ENCODE data around the gene FBXO38. TPM values are rescaled to one million over a fixed set of nuclear protein-coding genes. Genes with fewer than 3 reads are reported as not detected.

Gene FBXO38
- total RNA-seq, 1 experiment from 2014 or later, result 36.3 TPM

GRCh38 chr5:148446611-148447010 is 62.9 kb downstream of the FBXO38 start:
- TF ChIP-seq RAD21 (IDR thresholded peaks at IDR 0.05; ENCODE audit: low read depth), result no peak
- TF ChIP-seq ATF3 (IDR thresholded peaks at IDR 0.05), result no peak
- no peak for TF ChIP-seq JUND (IDR thresholded peaks at IDR 0.05)
- TF ChIP-seq REST (IDR thresholded peaks at IDR 0.05; ENCODE audit: low read depth), result no peak
- no peak for TF ChIP-seq EZH2phosphoT487 (IDR thresholded peaks at IDR 0.05; ENCODE audit: borderline replicate concordance)
- TF ChIP-seq TCF7L2 (IDR thresholded peaks at IDR 0.05; ENCODE audit: borderline replicate concordance, extremely low read depth, insufficient read depth, insufficient read length), result no peak
- no peak for TF ChIP-seq MAX (IDR thresholded peaks at IDR 0.05)
- TF ChIP-seq FOSL1 (IDR thresholded peaks at IDR 0.05; ENCODE audit: low read depth), result no peak
- TF ChIP-seq SP1 (IDR thresholded peaks at IDR 0.05; ENCODE audit: low read depth), result no peak
- no peak for TF ChIP-seq YY1 (IDR thresholded peaks at IDR 0.05; ENCODE audit: extremely low read depth, insufficient replicate concordance, low read depth, low read length)
- no peak for TF ChIP-seq SRF (IDR thresholded peaks at IDR 0.05; ENCODE audit: low read depth)
- TF ChIP-seq ZNF274 (IDR thresholded peaks at IDR 0.05; ENCODE audit: low read depth, low read length), result no peak
- TF ChIP-seq ZFX (IDR thresholded peaks at IDR 0.05), result no peak
- TF ChIP-seq POLR2A (IDR thresholded peaks at IDR 0.05; ENCODE audit: borderline replicate concordance, extremely low read depth, insufficient read depth, insufficient read length), result no peak
- no peak for TF ChIP-seq ZBTB33 (IDR thresholded peaks at IDR 0.05; ENCODE audit: extremely low read depth, insufficient replicate concordance, low read length)
- no peak for TF ChIP-seq CEBPB (IDR thresholded peaks at IDR 0.05; ENCODE audit: low read depth)
- no peak for TF ChIP-seq CBX3 (IDR thresholded peaks at IDR 0.05; ENCODE audit: low read depth)
- BruUV-seq (replicated peaks), result no TSS peak
- H3K27me3 ChIP-seq (ENCODE audit: insufficient read depth, low read length), result peaks cover 5% of the 10 kb centered on the region
- ChIA-PET CTCF (interaction anchor here (2.6 kb wide), 1 partner anchor 284 kb away, joined by 8 read pairs; no protein-coding TSS in a partner anchor), POLR2A (no interaction called here), RAD21 (ENCODE audit: low non-redundant PET in 1 of 2, low total read pairs in 2 of 2, uncharacterized antibody in 2 of 2, unreplicated experiment in 2 of 2) (no interaction called here)
- no peaks in the 10 kb centered on the region for H3K4me1 ChIP-seq (ENCODE audit: control insufficient read depth in 1 of 2, insufficient read depth in 2 of 2, low read length in 2 of 2)
- DNase-seq (ENCODE audit: low read depth, low spot score) (no peak), ATAC-seq (no peak)
- H3K79me2 ChIP-seq (ENCODE audit: insufficient read depth, low read length), result no peaks in the 10 kb centered on the region
- H3K9me2 ChIP-seq (ENCODE audit: insufficient read depth), result no peaks in the 10 kb centered on the region
- intact Hi-C loops (cut with micrococcal nuclease), result loop anchor here (10.0 kb wide), 1 partner anchor 588 kb away; no protein-coding TSS in a partner anchor
- no peak overlapping the region for H3K4me3 ChIP-seq (replicated peaks in 1 of 2; ENCODE audit: low read depth in 1 of 2, low read length in 2 of 2)
- H3K4me2 ChIP-seq (ENCODE audit: low read length), result no peak overlapping the region
- H3K27ac ChIP-seq (ENCODE audit: low read depth, low read length), result no peak overlapping the region
- H3K9ac ChIP-seq (ENCODE audit: low read length), result no peak overlapping the region
- no peaks in the 10 kb centered on the region for H4K20me1 ChIP-seq (ENCODE audit: insufficient read depth)
- no peak overlapping the region for H2AFZ ChIP-seq (ENCODE audit: low read depth, low read length, poor library complexity, severe bottlenecking)
- no peaks in the 10 kb centered on the region for H3K9me3 ChIP-seq (ENCODE audit: control insufficient read depth in 1 of 2, insufficient read depth in 1 of 2, low read depth in 1 of 2, low read length in 2 of 2)
- H3K36me3 ChIP-seq (ENCODE audit: control insufficient read depth in 1 of 2, insufficient read depth in 2 of 2, low read length in 2 of 2), result peaks cover 0 to 4% of the 10 kb centered on the region in 2 experiments; a peak in 1 of 4 replicates

Data from HCT116 (cell line).